SK-N-SH (cell line): ENCODE results near the gene OTUD5. TPM values are rescaled to one million over a fixed set of nuclear protein-coding genes. Genes with fewer than 3 reads are reported as not detected.

Experiments used
- CTCF ChIA-PET: fragments of 300-600, 350-600 bp; formaldehyde crosslinking; extraction: SDS; loops from one replicate; lab custom pipeline; 2021; lab: Yijun Ruan, JAX
- POLR2A ChIA-PET: fragments of 350-600 bp; sonication (Branson Sonifier 250); formaldehyde crosslinking; extraction: SDS; loops from one replicate; lab custom pipeline; 2020; ENCODE audit warnings: antibody characterized with exemption, inconsistent platforms; lab: Yijun Ruan, JAX
- DNase-seq: peaks from one replicate; pipeline ENCODE4 v3.0.0; 2012
- H2AFZ ChIP-seq: fragments of 200-600 bp; sonication (generic); 2 replicates; pipeline ENCODE4 v1.8.1; 2016; ENCODE audit warnings: antibody characterized with exemption, mild to moderate bottlenecking, low read depth
- H3F3A ChIP-seq: fragments of 200-600 bp; sonication (generic); replicated peaks from 2 replicates; pipeline ENCODE3; 2016; ENCODE audit warnings: antibody characterized with exemption, mild to moderate bottlenecking; ENCODE audit not compliant: insufficient read depth
- H3K27ac ChIP-seq, 2 experiments: fragments of 200-500 bp in 1 of 2; fragments of 200-600 bp in 1 of 2; sonication (Bioruptor generic) in 1 of 2; sonication (generic), shearing (Covaris generic) in 1 of 2; 2 replicates each; pipeline versions ENCODE4 v1.5.1 to v1.6.1; 2014 to 2016; ENCODE audit warnings: low read depth in 2 of 2, inconsistent platforms in 1 of 2, low read length in 1 of 2, mild to moderate bottlenecking in 1 of 2, mixed read lengths in 1 of 2
- H3K27me3 ChIP-seq: fragments of 200-600 bp; sonication (generic), shearing (Covaris generic); 2 replicates; pipeline ENCODE4 v1.6.1; 2016; ENCODE audit warnings: mixed run types; ENCODE audit not compliant: insufficient read depth
- H3K36me3 ChIP-seq, 2 experiments: fragments of 200-500 bp in 1 of 2; fragments of 200-600 bp in 1 of 2; sonication (Bioruptor generic) in 1 of 2; sonication (generic) in 1 of 2; replicated peaks in 1 of 2; 2 replicates each; pipeline versions ENCODE3 to v1.5.1; 2014 to 2016; ENCODE audit warnings: low read length in 1 of 2, mild to moderate bottlenecking in 1 of 2; ENCODE audit not compliant: insufficient read depth in 2 of 2, control insufficient read depth in 1 of 2
- H3K4me1 ChIP-seq, 2 experiments: fragments of 200-500 bp in 1 of 2; fragments of 200-600 bp in 1 of 2; sonication (Bioruptor generic) in 1 of 2; sonication (generic), shearing (Covaris generic) in 1 of 2; 2 replicates each; pipeline versions ENCODE4 v1.5.1 to v1.6.1; 2014 to 2016; ENCODE audit warnings: low read depth in 1 of 2, low read length in 1 of 2, mixed run types in 1 of 2; ENCODE audit not compliant: insufficient read depth in 2 of 2, control insufficient read depth in 1 of 2
- H3K4me2 ChIP-seq: fragments of 200-600 bp; sonication (generic), shearing (Covaris generic); 2 replicates; pipeline ENCODE4 v1.6.1; 2017; ENCODE audit warnings: mixed run types
- H3K4me3 ChIP-seq, 2 experiments: fragments of 200-500 bp in 1 of 2; fragments of 200-600 bp in 1 of 2; sonication (Bioruptor generic) in 1 of 2; sonication (generic), shearing (Covaris generic) in 1 of 2; 2 replicates each; pipeline versions ENCODE4 v1.5.1 to v1.8.1; 2014 to 2016; ENCODE audit warnings: low read depth in 2 of 2, inconsistent platforms in 1 of 2, low read length in 1 of 2, mild to moderate bottlenecking in 1 of 2, mixed read lengths in 1 of 2, moderate library complexity in 1 of 2
- H3K79me2 ChIP-seq: fragments of 200-600 bp; sonication (generic); 2 replicates; pipeline ENCODE4 v1.8.1; 2017; ENCODE audit warnings: mild to moderate bottlenecking; ENCODE audit not compliant: insufficient read depth
- H3K9ac ChIP-seq: fragments of 200-600 bp; sonication (generic); 2 replicates; pipeline ENCODE4 v1.6.1; 2017; ENCODE audit warnings: mixed run types
- H3K9me2 ChIP-seq: fragments of 200-600 bp; sonication (generic); 2 replicates; pipeline ENCODE4 v1.6.1; 2017; ENCODE audit warnings: mixed run types
- H3K9me3 ChIP-seq: fragments of 200-600 bp; sonication (generic); 2 replicates; pipeline ENCODE4 v1.6.1; 2017; ENCODE audit warnings: mixed run types, mild to moderate bottlenecking, moderate library complexity
- H4K20me1 ChIP-seq: fragments of 200-600 bp; sonication (generic); 2 replicates; pipeline ENCODE4 v1.6.1; 2017; ENCODE audit warnings: mild to moderate bottlenecking, mixed run types; ENCODE audit not compliant: insufficient read depth
- CHD2 ChIP-seq: fragments of 150-350 bp; IDR thresholded peaks from 2 replicates; pipeline ENCODE4 v1.6.1; 2018; ENCODE audit warnings: low read length; ENCODE audit not compliant: partially characterized antibody
- CTCF ChIP-seq: fragments of 200-600 bp; sonication (generic); IDR thresholded peaks from 2 replicates; pipeline ENCODE4 v1.6.1; 2017; ENCODE audit warnings: antibody characterized with exemption, mild to moderate bottlenecking, moderate library complexity
- ELF1 ChIP-seq: IDR thresholded peaks from 2 replicates; pipeline ENCODE4 v1.4.0; 2012
- EZH2phosphoT487 ChIP-seq: fragments of 200-600 bp; sonication (generic); IDR thresholded peaks from 2 replicates; pipeline ENCODE4 v1.6.1; 2017; ENCODE audit warnings: low read depth, mixed run types, mild to moderate bottlenecking, antibody characterized with exemption, moderate library complexity, borderline replicate concordance
- IRF3 ChIP-seq: fragments of 150-350 bp; IDR thresholded peaks from 2 replicates; pipeline ENCODE4 v1.6.1; 2016; ENCODE audit warnings: mild to moderate bottlenecking, low read depth, low read length
- JUND ChIP-seq: IDR thresholded peaks from 2 replicates; pipeline ENCODE4 v1.4.0; 2012
- MEF2A ChIP-seq: IDR thresholded peaks from 2 replicates; pipeline ENCODE4 v1.4.0; 2012; ENCODE audit warnings: low read depth, borderline replicate concordance
- MXI1 ChIP-seq: IDR thresholded peaks from 2 replicates; pipeline ENCODE4 v1.6.1; 2012; ENCODE audit warnings: mild to moderate bottlenecking, low read depth, low read length, improper control_type of control experiment
- NFIC ChIP-seq: IDR thresholded peaks from 2 replicates; pipeline ENCODE4 v1.4.0; 2012; ENCODE audit warnings: borderline replicate concordance
- RCOR1 ChIP-seq: fragments of 150-350 bp; IDR thresholded peaks from 2 replicates; pipeline ENCODE4 v1.6.1; 2017; ENCODE audit warnings: antibody characterized with exemption, low read length
- RFX5 ChIP-seq: IDR thresholded peaks from 2 replicates; pipeline ENCODE4 v1.6.1; 2012; ENCODE audit warnings: mild to moderate bottlenecking, improper control_type of control experiment, low read length
- RXRA ChIP-seq: IDR thresholded peaks from 2 replicates; pipeline ENCODE4 v1.4.0; 2012; ENCODE audit warnings: low read depth, mild to moderate bottlenecking, borderline replicate concordance
- TCF12 ChIP-seq: IDR thresholded peaks from 2 replicates; pipeline ENCODE4 v1.4.0; 2012
- TEAD4 ChIP-seq: IDR thresholded peaks from 2 replicates; pipeline ENCODE4 v1.4.0; 2012; ENCODE audit warnings: mild to moderate bottlenecking, borderline replicate concordance; ENCODE audit not compliant: insufficient read depth
- YY1 ChIP-seq: IDR thresholded peaks from 2 replicates; pipeline ENCODE4 v1.4.0; 2012; ENCODE audit warnings: low read depth, mild to moderate bottlenecking
- WGBS: methylation state at CpG from one replicate; pipeline ENCODE4 v1.1.6; 2017; ENCODE audit warnings: low lambda C conversion rate; 5-methylcytosine and 5-hydroxymethylcytosine counted together
- polyA plus RNA-seq, 3 experiments: library from polyadenylated mRNA; depleted of rRNA; stranded (reverse); fragments of >200 nt; gene quantifications; 2 replicates each; pipeline ENCODE4 v1.2.3, GENCODE V29; 2012
- TF ChIP-seq, protein P1 (sequence below): IDR thresholded peaks from 2 replicates; pipeline ENCODE4 v1.6.1; 2012; ENCODE audit warnings: mild to moderate bottlenecking, low read depth, low read length, moderate library complexity
- TF ChIP-seq, protein P2 (sequence below): IDR thresholded peaks from 2 replicates; pipeline ENCODE4 v1.4.0; 2012; ENCODE audit warnings: low read depth, borderline replicate concordance
- TF ChIP-seq, protein P3 (sequence below): IDR thresholded peaks from 2 replicates; pipeline ENCODE4 v1.4.0; 2012; ENCODE audit warnings: low read depth
- TF ChIP-seq, protein P4 (sequence below): IDR thresholded peaks from 2 replicates; pipeline ENCODE4 v1.4.0; 2012; ENCODE audit warnings: low read depth, borderline replicate concordance

The OTUD5 gene
- polyA plus RNA-seq, 1 of the 3 experiments (the other 2 are of a cell fraction) = 90.4 TPM

DNA sequence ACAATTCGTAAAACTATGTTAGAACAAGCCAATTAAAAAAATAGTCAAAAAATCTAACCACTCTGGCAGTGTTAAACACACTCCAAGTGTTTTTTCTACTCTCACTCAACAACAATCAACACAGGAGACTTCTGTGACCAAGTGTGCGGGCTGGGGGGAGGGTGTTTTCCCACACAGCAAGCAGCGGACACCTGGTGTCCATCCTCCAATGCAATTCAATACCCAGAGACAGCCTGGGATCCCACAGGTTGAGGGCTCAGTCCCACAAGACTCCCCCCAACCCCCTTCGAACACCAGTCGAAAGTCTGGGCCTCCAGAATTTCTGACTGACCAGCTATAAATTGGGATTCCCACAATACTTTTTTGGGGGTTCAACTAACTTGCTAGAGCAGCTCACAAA, 30.3 kb downstream of the OTUD5 start:
- no peaks in the 10 kb centered on the region for H3K4me1 ChIP-seq
- no peak for DNase-seq
- no peak overlapping the region for H3K9ac ChIP-seq
- no peak overlapping the region for H2AFZ ChIP-seq
- H3K79me2 ChIP-seq = no peaks in the 10 kb centered on the region
- ChIA-PET POLR2A (no interaction called here), CTCF (interaction anchor here (0.8 to 1.6 kb wide), 2 partner anchors 9 to 13 kb away, joined by 3 to 10 read pairs; no protein-coding TSS in a partner anchor)
- no peaks in the 10 kb centered on the region for H4K20me1 ChIP-seq
- peaks cover 19 to 55% of the 10 kb centered on the region in 2 experiments for H3K36me3 ChIP-seq
- H3K27me3 ChIP-seq = no peaks in the 10 kb centered on the region
- H3K4me2 ChIP-seq = no peak overlapping the region
- no peaks in the 10 kb centered on the region for H3K9me2 ChIP-seq
- no peaks in the 10 kb centered on the region for H3K9me3 ChIP-seq
- 94% methylated on average over 5 of the region's 5 CpGs for WGBS
- H3K27ac ChIP-seq = no peak overlapping the region
- TF ChIP-seq ELF1 (no peak), RFX5 (no peak), MXI1 (no peak), TEAD4 (no peak), MEF2A (no peak), NFIC (no peak), RCOR1 (no peak), RXRA (no peak), EZH2phosphoT487 (no peak), CTCF (no peak), JUND (no peak), TCF12 (no peak)
- TF ChIP-seq, protein P1, sequence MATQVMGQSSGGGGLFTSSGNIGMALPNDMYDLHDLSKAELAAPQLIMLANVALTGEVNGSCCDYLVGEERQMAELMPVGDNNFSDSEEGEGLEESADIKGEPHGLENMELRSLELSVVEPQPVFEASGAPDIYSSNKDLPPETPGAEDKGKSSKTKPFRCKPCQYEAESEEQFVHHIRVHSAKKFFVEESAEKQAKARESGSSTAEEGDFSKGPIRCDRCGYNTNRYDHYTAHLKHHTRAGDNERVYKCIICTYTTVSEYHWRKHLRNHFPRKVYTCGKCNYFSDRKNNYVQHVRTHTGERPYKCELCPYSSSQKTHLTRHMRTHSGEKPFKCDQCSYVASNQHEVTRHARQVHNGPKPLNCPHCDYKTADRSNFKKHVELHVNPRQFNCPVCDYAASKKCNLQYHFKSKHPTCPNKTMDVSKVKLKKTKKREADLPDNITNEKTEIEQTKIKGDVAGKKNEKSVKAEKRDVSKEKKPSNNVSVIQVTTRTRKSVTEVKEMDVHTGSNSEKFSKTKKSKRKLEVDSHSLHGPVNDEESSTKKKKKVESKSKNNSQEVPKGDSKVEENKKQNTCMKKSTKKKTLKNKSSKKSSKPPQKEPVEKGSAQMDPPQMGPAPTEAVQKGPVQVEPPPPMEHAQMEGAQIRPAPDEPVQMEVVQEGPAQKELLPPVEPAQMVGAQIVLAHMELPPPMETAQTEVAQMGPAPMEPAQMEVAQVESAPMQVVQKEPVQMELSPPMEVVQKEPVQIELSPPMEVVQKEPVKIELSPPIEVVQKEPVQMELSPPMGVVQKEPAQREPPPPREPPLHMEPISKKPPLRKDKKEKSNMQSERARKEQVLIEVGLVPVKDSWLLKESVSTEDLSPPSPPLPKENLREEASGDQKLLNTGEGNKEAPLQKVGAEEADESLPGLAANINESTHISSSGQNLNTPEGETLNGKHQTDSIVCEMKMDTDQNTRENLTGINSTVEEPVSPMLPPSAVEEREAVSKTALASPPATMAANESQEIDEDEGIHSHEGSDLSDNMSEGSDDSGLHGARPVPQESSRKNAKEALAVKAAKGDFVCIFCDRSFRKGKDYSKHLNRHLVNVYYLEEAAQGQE = no peak
- H3F3A ChIP-seq = no peaks in the 10 kb centered on the region
- no peak overlapping the region for H3K4me3 ChIP-seq

DNA sequence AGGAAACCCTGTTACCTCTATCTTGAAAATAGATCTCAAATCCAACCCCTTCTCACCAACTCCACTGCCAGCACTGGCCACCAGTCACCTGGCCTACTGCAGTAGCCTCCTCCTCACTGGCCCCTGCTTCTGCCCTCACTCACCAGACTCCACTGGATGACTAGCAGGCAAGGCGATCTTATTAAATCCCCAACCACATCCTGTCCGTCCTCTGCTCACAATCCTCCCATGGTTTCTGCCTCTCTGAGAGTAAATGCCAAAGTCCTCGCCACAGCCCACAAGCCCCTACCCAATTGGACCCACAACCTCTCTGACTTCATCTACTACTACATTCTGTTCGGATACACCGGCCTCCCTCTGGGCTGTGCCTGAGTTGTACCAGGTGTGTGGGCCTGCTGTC, 33.1 kb downstream of the OTUD5 start:
- CTCF ChIA-PET = no interaction called here
- H3F3A ChIP-seq = peaks cover 12% of the 10 kb centered on the region
- H3K9me2 ChIP-seq = no peaks in the 10 kb centered on the region
- no peak overlapping the region for H2AFZ ChIP-seq
- H3K4me2 ChIP-seq = no peak overlapping the region
- no peak overlapping the region for H3K9ac ChIP-seq
- H3K4me1 ChIP-seq = peaks cover 4 to 13% of the 10 kb centered on the region in 2 experiments; a peak in 2 of 4 replicates
- no peaks in the 10 kb centered on the region for H3K79me2 ChIP-seq
- no peaks in the 10 kb centered on the region for H3K9me3 ChIP-seq
- H3K27me3 ChIP-seq = no peaks in the 10 kb centered on the region
- 0 out of 2 replicates have a peak, but pooled peaks cover 8% of the 10 kb centered on the region for H4K20me1 ChIP-seq
- H3K27ac ChIP-seq = no peak overlapping the region
- H3K4me3 ChIP-seq = no peak overlapping the region
- H3K36me3 ChIP-seq = peaks cover 6 to 56% of the 10 kb centered on the region in 2 experiments
- WGBS = 100% methylated on average over 5 of the region's 5 CpGs
- DNase-seq = no peak
- POLR2A ChIA-PET = no interaction called here
- TF ChIP-seq IRF3 = no peak
- no peak for TF ChIP-seq CHD2
- TF ChIP-seq, protein P2, sequence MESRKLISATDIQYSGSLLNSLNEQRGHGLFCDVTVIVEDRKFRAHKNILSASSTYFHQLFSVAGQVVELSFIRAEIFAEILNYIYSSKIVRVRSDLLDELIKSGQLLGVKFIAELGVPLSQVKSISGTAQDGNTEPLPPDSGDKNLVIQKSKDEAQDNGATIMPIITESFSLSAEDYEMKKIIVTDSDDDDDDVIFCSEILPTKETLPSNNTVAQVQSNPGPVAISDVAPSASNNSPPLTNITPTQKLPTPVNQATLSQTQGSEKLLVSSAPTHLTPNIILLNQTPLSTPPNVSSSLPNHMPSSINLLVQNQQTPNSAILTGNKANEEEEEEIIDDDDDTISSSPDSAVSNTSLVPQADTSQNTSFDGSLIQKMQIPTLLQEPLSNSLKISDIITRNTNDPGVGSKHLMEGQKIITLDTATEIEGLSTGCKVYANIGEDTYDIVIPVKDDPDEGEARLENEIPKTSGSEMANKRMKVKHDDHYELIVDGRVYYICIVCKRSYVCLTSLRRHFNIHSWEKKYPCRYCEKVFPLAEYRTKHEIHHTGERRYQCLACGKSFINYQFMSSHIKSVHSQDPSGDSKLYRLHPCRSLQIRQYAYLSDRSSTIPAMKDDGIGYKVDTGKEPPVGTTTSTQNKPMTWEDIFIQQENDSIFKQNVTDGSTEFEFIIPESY = no peak
- TF ChIP-seq JUND = no peak
- TF ChIP-seq YY1 = no peak
- TF ChIP-seq, protein P3, sequence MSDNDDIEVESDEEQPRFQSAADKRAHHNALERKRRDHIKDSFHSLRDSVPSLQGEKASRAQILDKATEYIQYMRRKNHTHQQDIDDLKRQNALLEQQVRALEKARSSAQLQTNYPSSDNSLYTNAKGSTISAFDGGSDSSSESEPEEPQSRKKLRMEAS = no peak
- TF ChIP-seq NFIC = no peak
- TF ChIP-seq, protein P4, sequence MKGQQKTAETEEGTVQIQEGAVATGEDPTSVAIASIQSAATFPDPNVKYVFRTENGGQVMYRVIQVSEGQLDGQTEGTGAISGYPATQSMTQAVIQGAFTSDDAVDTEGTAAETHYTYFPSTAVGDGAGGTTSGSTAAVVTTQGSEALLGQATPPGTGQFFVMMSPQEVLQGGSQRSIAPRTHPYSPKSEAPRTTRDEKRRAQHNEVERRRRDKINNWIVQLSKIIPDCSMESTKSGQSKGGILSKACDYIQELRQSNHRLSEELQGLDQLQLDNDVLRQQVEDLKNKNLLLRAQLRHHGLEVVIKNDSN = no peak
